Astrocyte (in vitro differentiated cells and primary cell): Measurements from ENCODE around the gene EGFL8.

Experiments used
- EZH2 ChIP-seq: IDR thresholded peaks from 2 replicates; pipeline ENCODE4 v1.6.1; 2012; ENCODE audit warnings: mild to moderate bottlenecking, low read length, inconsistent platforms; ENCODE audit not compliant: insufficient read depth
- TF ChIP-seq, protein P1 (sequence below): IDR thresholded peaks from 2 replicates; pipeline ENCODE4 v1.5.1; 2011; ENCODE audit warnings: low read depth, mild to moderate bottlenecking, inconsistent platforms, low read length, moderate library complexity; ENCODE audit not compliant: insufficient read depth

DNA sequence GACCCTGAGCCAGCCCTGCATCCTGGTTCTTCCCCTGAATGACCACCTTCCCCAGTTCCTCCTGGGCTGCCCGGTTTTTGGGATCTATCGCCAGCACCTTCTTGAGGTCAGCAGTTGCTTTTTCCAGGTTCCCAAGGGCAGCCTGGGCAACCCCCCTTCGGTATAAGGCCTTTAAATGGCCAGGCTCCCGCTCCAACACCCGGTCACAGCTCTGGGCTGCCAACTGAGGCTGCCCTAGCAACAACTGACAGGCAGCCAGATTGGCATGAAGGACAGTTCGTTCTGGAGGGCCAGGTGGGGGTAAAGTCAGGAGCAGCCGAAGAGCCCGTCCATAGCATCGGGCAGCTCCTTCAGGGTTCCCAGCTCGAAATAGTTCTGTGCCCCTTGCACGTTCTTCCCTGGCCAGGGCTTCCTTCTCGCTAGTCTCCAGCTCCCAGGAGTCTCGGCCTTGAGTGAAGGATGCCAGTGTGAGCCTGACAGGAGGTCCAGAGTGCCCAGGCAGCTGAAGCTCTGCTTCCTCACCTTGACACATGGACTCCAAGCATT is 35.6 kb upstream of the EGFL8 start:
- TF ChIP-seq, protein P1, sequence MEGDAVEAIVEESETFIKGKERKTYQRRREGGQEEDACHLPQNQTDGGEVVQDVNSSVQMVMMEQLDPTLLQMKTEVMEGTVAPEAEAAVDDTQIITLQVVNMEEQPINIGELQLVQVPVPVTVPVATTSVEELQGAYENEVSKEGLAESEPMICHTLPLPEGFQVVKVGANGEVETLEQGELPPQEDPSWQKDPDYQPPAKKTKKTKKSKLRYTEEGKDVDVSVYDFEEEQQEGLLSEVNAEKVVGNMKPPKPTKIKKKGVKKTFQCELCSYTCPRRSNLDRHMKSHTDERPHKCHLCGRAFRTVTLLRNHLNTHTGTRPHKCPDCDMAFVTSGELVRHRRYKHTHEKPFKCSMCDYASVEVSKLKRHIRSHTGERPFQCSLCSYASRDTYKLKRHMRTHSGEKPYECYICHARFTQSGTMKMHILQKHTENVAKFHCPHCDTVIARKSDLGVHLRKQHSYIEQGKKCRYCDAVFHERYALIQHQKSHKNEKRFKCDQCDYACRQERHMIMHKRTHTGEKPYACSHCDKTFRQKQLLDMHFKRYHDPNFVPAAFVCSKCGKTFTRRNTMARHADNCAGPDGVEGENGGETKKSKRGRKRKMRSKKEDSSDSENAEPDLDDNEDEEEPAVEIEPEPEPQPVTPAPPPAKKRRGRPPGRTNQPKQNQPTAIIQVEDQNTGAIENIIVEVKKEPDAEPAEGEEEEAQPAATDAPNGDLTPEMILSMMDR: no peak
- TF ChIP-seq EZH2: no peak
